ENCODE results near the gene TRAF4. TPM values are rescaled to one million over a fixed set of nuclear protein-coding genes. Genes with fewer than 3 reads are reported as not detected.

TRAF4 gene
- total and polyA plus RNA-seq, 9 of the 15 experiments (the other 6 are each of a cell fraction or from before 2014, with no cell fraction given), result 2.4 to 147 (median 72.4) TPM

GRCh38 chr17:28726226-28726626 lies 17.6 kb upstream of the TRAF4 start, which contains the start of gene TLCD1 (continued):
- TF ChIP-seq PBX2 (CRISPR knock-in tag; IDR thresholded peaks at IDR 0.05; ENCODE audit: low read depth) (no peak), PBX2 (tag; conservative IDR thresholded peaks at IDR 0.05; ENCODE audit: low read depth) (no peak), CREB1 (IDR thresholded peaks at IDR 0.05) (no peak), CREB1 (CRISPR knock-in tag; IDR thresholded peaks at IDR 0.05) (0 out of 2 replicates have a peak, but pooled peaks have one; percentile 18), ZNF124 (CRISPR knock-in tag; IDR thresholded peaks at IDR 0.05) (no peak), PTRF (tag; IDR thresholded peaks at IDR 0.05) (no peak), ZNF717 (CRISPR knock-in tag; IDR thresholded peaks at IDR 0.05) (no peak), ZHX1 (conservative IDR thresholded peaks at IDR 0.05; ENCODE audit: low read length) (no peak), STAT5A (IDR thresholded peaks at IDR 0.05; ENCODE audit: borderline replicate concordance, low read length) (no peak), LARP7 (IDR thresholded peaks at IDR 0.05) (no peak), RBFOX2 (IDR thresholded peaks at IDR 0.05; ENCODE audit: low read depth, low read length) (peak; percentile 77), E2F6 (IDR thresholded peaks at IDR 0.05; ENCODE audit: borderline replicate concordance in 1 of 2, extremely low read depth in 1 of 2, insufficient read depth in 1 of 2, insufficient read length in 1 of 2, low read depth in 1 of 2, low read length in 1 of 2, poor library complexity in 1 of 2, severe bottlenecking in 1 of 2) (no peak), ZBTB1 (CRISPR knock-in tag; IDR thresholded peaks at IDR 0.05; ENCODE audit: borderline replicate concordance, low read depth) (peak; percentile 38; the same call in 1 of the 2 replicates), LEF1 (IDR thresholded peaks at IDR 0.05) (no peak), POLR2A (conservative IDR thresholded peaks at IDR 0.05) (no peak), HMGXB4 (CRISPR knock-in tag; IDR thresholded peaks at IDR 0.05) (no peak), ZNF644 (tag; IDR thresholded peaks at IDR 0.05; ENCODE audit: low read depth) (no peak), PHF21A (IDR thresholded peaks at IDR 0.05; ENCODE audit: borderline replicate concordance, low read depth) (no peak), NR2C2 (CRISPR knock-in tag; IDR thresholded peaks at IDR 0.05) (no peak), NR2C2 (tag; IDR thresholded peaks at IDR 0.05) (0 out of 2 replicates have a peak, but pooled peaks have one; percentile 9), ZBTB43 (CRISPR knock-in tag; IDR thresholded peaks at IDR 0.05) (no peak; the same call in 1 of the 2 replicates)

Measured in K562 (cell line).